ENCODE results near the gene AJUBA.

- TF ChIP-seq POLR2A (IDR thresholded peaks at IDR 0.05) (no peak), POLR2AphosphoS5 (IDR thresholded peaks at IDR 0.05) (no peak)
These were observed 5.5 kb downstream of the AJUBA start for GRCh38 chr14:22976620-22977433.

Measured in prostate gland (tissue), 1 donor.